HK-2 (cell line): ENCODE data around the gene CCNQ.

ENCODE experiments used
- DNase-seq: peaks from one replicate; pipeline ENCODE4 v3.0.0-alpha.2; 2018; ENCODE audit not compliant: unreplicated experiment

The CCNQ gene

GRCh38 chrX:153576239-153576870, 22.6 kb downstream of the CCNQ start:
- DNase-seq: no peak

- no peak for DNase-seq
Measured at GRCh38 chrX:153573984-153574383, 25.0 kb downstream of the CCNQ start.

- DNase-seq: no peak
Measured at GRCh38 chrX:153572601-153573000, 26.3 kb downstream of the CCNQ start.

GRCh38 chrX:153571534-153571908, 27.4 kb downstream of the CCNQ start:
- DNase-seq: no peak

- no peak for DNase-seq
Measured at GRCh38 chrX:153569475-153569874, 29.5 kb downstream of the CCNQ start.

GRCh38 chrX:153568451-153569011, 30.4 kb downstream of the CCNQ start:
- no peak for DNase-seq

GRCh38 chrX:153565996-153566580, 32.9 kb downstream of the CCNQ start:
- DNase-seq: no peak

GRCh38 chrX:153564047-153564606, 34.8 kb downstream of the CCNQ start:
- DNase-seq: no peak

GRCh38 chrX:153562546-153562945, 36.4 kb downstream of the CCNQ start:
- DNase-seq: no peak

GRCh38 chrX:153561337-153561736, 37.6 kb downstream of the CCNQ start:
- no peak for DNase-seq

- no peak for DNase-seq
Measured at GRCh38 chrX:153560466-153560865, 38.5 kb downstream of the CCNQ start.

- DNase-seq: no peak
Measured at GRCh38 chrX:153560000-153560399, 38.9 kb downstream of the CCNQ start.

GRCh38 chrX:153557618-153558355, 41.2 kb downstream of the CCNQ start:
- DNase-seq: no peak

GRCh38 chrX:153556767-153557166, 42.2 kb downstream of the CCNQ start:
- no peak for DNase-seq

GRCh38 chrX:153554519-153555167, 44.3 kb downstream of the CCNQ start:
- DNase-seq: peak; percentile 45

GRCh38 chrX:153551135-153551534, 47.8 kb downstream of the CCNQ start:
- DNase-seq: no peak

- no peak for DNase-seq
Measured at GRCh38 chrX:153549807-153550206, 49.1 kb downstream of the CCNQ start.

GRCh38 chrX:153549231-153549630, 49.7 kb downstream of the CCNQ start:
- DNase-seq: no peak

GRCh38 chrX:153547195-153547594, 51.7 kb downstream of the CCNQ start:
- no peak for DNase-seq

GRCh38 chrX:153546386-153546785, 52.6 kb downstream of the CCNQ start:
- DNase-seq: no peak

- no peak for DNase-seq
Measured at GRCh38 chrX:153544727-153545126, 54.2 kb downstream of the CCNQ start.

GRCh38 chrX:153539979-153540358, 59.0 kb downstream of the CCNQ start:
- no peak for DNase-seq
